Endothelial cell of umbilical vein (primary cell): ENCODE results near the gene ACTG2. TPM values are rescaled to one million over a fixed set of nuclear protein-coding genes. Genes with fewer than 3 reads are reported as not detected.

Source experiments
- BruUV-seq: library from RNA; stranded (reverse); fragments of 400-500 nt; replicated peaks from 2 replicates; lab custom pipeline; 2021; lab: Mats Ljungman, UMichigan
- CTCF ChIA-PET: fragments of 300-600, 350-600 bp; sonication (Branson Sonifier 250); formaldehyde crosslinking; loops from one replicate; lab custom pipeline; 2021; ENCODE audit warnings: antibody characterized with exemption, inconsistent platforms; lab: Charles Lee
- POLR2A ChIA-PET: fragments of 300-600, 350-600 bp; sonication (Branson Sonifier 250); formaldehyde crosslinking; loops from one replicate; lab custom pipeline; 2021; ENCODE audit warnings: antibody characterized with exemption, inconsistent platforms; lab: Charles Lee
- DNase-seq: peaks from one replicate; pipeline ENCODE4 v3.0.0-alpha.2; 2011; ENCODE audit warnings: low read depth, low spot score
- FAIRE-seq: peaks from 2 replicates; lab custom pipeline; 2011; peaks lifted over from hg19 to GRCh38; lab: Jason Lieb, UNC
- H2AFZ ChIP-seq: 2 replicates; pipeline ENCODE4 v1.6.0; 2012; ENCODE audit warnings: low read depth, low read length, control low read depth, inconsistent platforms
- H3K27ac ChIP-seq: 2 replicates; pipeline ENCODE4 v1.5.1; 2011; ENCODE audit warnings: low read depth, mild to moderate bottlenecking, control low read depth, low read length, moderate library complexity; ENCODE audit not compliant: insufficient read depth
- H3K27me3 ChIP-seq, 2 experiments: 2 replicates each; pipeline versions ENCODE4 v1.6.0 to v1.6.1; 2011; ENCODE audit warnings: low read length in 2 of 2, mixed read lengths in 1 of 2; ENCODE audit not compliant: control insufficient read depth in 2 of 2, insufficient read depth in 2 of 2
- H3K36me3 ChIP-seq, 2 experiments: 2 replicates in 1 of 2; 3 replicates in 1 of 2; pipeline ENCODE4 v1.5.1; 2011; ENCODE audit warnings: low read length in 2 of 2, mild to moderate bottlenecking in 1 of 2, moderate library complexity in 1 of 2; ENCODE audit not compliant: control insufficient read depth in 2 of 2, insufficient read depth in 2 of 2; ENCODE audit errors: extremely low read depth in 1 of 2
- H3K4me1 ChIP-seq: 3 replicates; pipeline ENCODE4 v1.5.1; 2011; ENCODE audit warnings: mild to moderate bottlenecking, low read length; ENCODE audit not compliant: control insufficient read depth, insufficient read depth; ENCODE audit errors: extremely low read depth
- H3K4me2 ChIP-seq: 2 replicates; pipeline ENCODE4 v1.6.1; 2011; ENCODE audit warnings: low read length, control low read depth, mixed read lengths; ENCODE audit not compliant: insufficient read depth
- H3K4me3 ChIP-seq, 3 experiments: fragments of 200-600 bp in 1 of 3; sonication (generic), shearing (Covaris generic) in 1 of 3; replicated peaks in 1 of 3; 2 replicates each; pipeline ENCODE4 v1.5.1; 2011 to 2016; ENCODE audit warnings: control low read depth in 3 of 3, low read length in 3 of 3, mild to moderate bottlenecking in 2 of 3, inconsistent platforms in 1 of 3, low read depth in 1 of 3, moderate library complexity in 1 of 3; ENCODE audit not compliant: insufficient read depth in 1 of 3
- H3K79me2 ChIP-seq: 2 replicates; pipeline ENCODE4 v1.6.0; 2012; ENCODE audit warnings: low read length, inconsistent platforms; ENCODE audit not compliant: control insufficient read depth, insufficient read depth
- H3K9ac ChIP-seq: replicated peaks from 2 replicates; pipeline ENCODE3; 2011; ENCODE audit warnings: low read length, control low read depth; ENCODE audit not compliant: insufficient read depth; ENCODE audit errors: extremely low read depth
- H3K9me1 ChIP-seq: replicated peaks from 3 replicates; pipeline ENCODE4 v1.6.0; 2011; ENCODE audit warnings: mild to moderate bottlenecking, low read length; ENCODE audit not compliant: control insufficient read depth, insufficient read depth; ENCODE audit errors: extremely low read depth
- H3K9me3 ChIP-seq: replicated peaks from 2 replicates; pipeline ENCODE4 v1.5.1; 2012; ENCODE audit warnings: low read length, inconsistent platforms; ENCODE audit not compliant: control insufficient read depth, insufficient read depth
- H4K20me1 ChIP-seq: replicated peaks from 2 replicates; pipeline ENCODE3; 2011; ENCODE audit warnings: mild to moderate bottlenecking, low read length; ENCODE audit not compliant: control insufficient read depth, insufficient read depth; ENCODE audit errors: extremely low read depth
- CTCF ChIP-seq, 2 donors: IDR thresholded peaks; 1 replicate in 1 of 2; 2 replicates in 1 of 2; pipeline ENCODE4 v1.5.1; 2011; ENCODE audit warnings: low read length in 2 of 2, mild to moderate bottlenecking in 2 of 2, moderate library complexity in 2 of 2, control low read depth in 1 of 2, inconsistent platforms in 1 of 2, low read depth in 1 of 2; ENCODE audit not compliant: insufficient read depth in 1 of 2; ENCODE audit errors: extremely low read depth in 1 of 2
- EZH2 ChIP-seq: IDR thresholded peaks from 2 replicates; pipeline ENCODE4 v1.6.1; 2012; ENCODE audit warnings: borderline replicate concordance, low read depth, mild to moderate bottlenecking, moderate library complexity, low read length, inconsistent platforms; ENCODE audit not compliant: severe bottlenecking
- FOS ChIP-seq: IDR thresholded peaks from 2 replicates; pipeline ENCODE4 v1.6.1; 2011; ENCODE audit warnings: mild to moderate bottlenecking, low read length, moderate library complexity, borderline replicate concordance; ENCODE audit not compliant: insufficient read depth
- GATA2 ChIP-seq: IDR thresholded peaks from 2 replicates; pipeline ENCODE4 v1.7.0; 2011; ENCODE audit warnings: low read depth, mild to moderate bottlenecking, moderate library complexity, mixed read lengths, low read length; ENCODE audit not compliant: insufficient read length, insufficient read depth
- JUN ChIP-seq: IDR thresholded peaks from 2 replicates; pipeline ENCODE4 v1.6.1; 2011; ENCODE audit warnings: borderline replicate concordance, low read depth; ENCODE audit not compliant: insufficient read length, insufficient read depth
- MAX ChIP-seq: IDR thresholded peaks from 2 replicates; pipeline ENCODE4 v1.6.1; 2011; ENCODE audit not compliant: insufficient read depth, insufficient read length
- MYC ChIP-seq: IDR thresholded peaks from one replicate; pipeline ENCODE4 v1.6.1; 2011; ENCODE audit warnings: mild to moderate bottlenecking, low read depth, low read length
- POLR2A ChIP-seq: IDR thresholded peaks from 2 replicates; pipeline ENCODE4 v1.6.1; 2012; ENCODE audit warnings: low read depth, mild to moderate bottlenecking, control low read depth, low read length
- POLR2AphosphoS5 ChIP-seq: IDR thresholded peaks from 2 replicates; pipeline ENCODE4 v1.6.1; 2012; ENCODE audit warnings: low read depth, mild to moderate bottlenecking, control low read depth, low read length, moderate library complexity; ENCODE audit not compliant: insufficient read depth
- dilution Hi-C: fragments of 300-500 bp; cut with MboI; formaldehyde crosslinking; loops from one replicate; pipeline ENCODE4 v1.15.0; 2019; ENCODE audit warnings: low sequenced_read_pairs; ENCODE audit not compliant: extremely low pct_ligation_motif_present
- intact Hi-C: fragments of 100-400 bp; cut with micrococcal nuclease; formaldehyde crosslinking; loops from one replicate; pipeline ENCODE4 v1.10.0; 2022
- polyA plus RNA-seq, 4 experiments: library from polyadenylated mRNA; depleted of rRNA in 3 of 4; stranded (reverse) in 3 of 4; unstranded in 1 of 4; fragments of >200 nt; gene quantifications; 2 replicates each; pipeline versions ENCODE4 v1.2.1 to v1.2.3, GENCODE V29; 2011 to 2012; ENCODE audit warnings: missing spikeins in 1 of 4
- total RNA-seq: library from RNA; stranded (reverse); gene quantifications from 2 replicates; pipeline ENCODE4 v1.2.3, GENCODE V29; 2021

The ACTG2 gene
- total and polyA plus RNA-seq, 2 donors (not counting 3 experiments of a cell fraction or from before 2014, with no cell fraction given), result not detected

DNA sequence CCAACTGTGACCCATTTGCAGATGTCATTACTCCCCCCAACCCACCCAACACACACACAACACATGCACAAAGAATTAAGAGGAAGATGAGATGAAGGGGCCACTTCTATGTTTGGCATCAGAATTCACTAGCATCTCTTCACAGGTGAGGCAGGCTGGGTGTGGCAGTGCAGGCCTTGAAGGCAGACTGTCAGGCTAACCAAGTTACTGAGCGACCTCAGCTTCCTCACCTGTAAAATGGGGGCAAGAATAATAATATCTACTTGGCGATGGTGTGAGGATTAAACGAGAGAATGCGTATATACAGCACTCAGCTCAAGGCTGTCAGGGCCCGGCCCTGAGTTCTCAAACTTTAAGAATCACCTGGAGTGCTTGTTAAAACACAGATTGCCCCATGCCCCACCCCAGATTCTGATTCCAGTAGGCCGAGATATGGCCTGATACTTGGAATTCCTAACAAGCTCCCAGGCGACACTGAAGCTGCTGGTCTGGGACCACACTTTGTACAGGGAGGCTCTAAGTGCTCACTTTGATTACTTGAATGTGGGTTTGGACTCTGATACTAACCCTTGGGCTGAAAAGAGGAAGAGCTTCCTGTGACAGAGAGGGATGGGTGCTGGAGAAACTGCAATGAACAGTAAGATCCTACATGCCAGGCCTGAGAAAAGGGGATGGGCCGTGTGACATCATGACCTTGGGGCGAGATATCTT lies 1.1 kb downstream of the ACTG2 start:
- Histone ChIP-seq H3K27ac (no peak overlapping the region), H4K20me1 (no peaks in the 10 kb centered on the region), H2AFZ (no peak overlapping the region), H3K9ac (no peak overlapping the region), H3K36me3 (no peaks in the 10 kb centered on the region), H3K4me1 (no peaks in the 10 kb centered on the region), H3K9me1 (no peaks in the 10 kb centered on the region), H3K9me3 (no peaks in the 10 kb centered on the region), H3K27me3 (peaks cover 0 to 4% of the 10 kb centered on the region in 2 experiments), H3K4me3 (no peak overlapping the region), H3K4me2 (no peak overlapping the region), H3K79me2 (no peaks in the 10 kb centered on the region)
- TF ChIP-seq POLR2AphosphoS5 (no peak), EZH2 (no peak), FOS (no peak), POLR2A (no peak), JUN (no peak), CTCF (IDR thresholded peaks at IDR 0.05; ENCODE audit: extremely low read depth in 1 of 2, insufficient read depth in 1 of 2, low read depth in 1 of 2, low read length in 2 of 2) (no peak), MYC (no peak), GATA2 (no peak), MAX (no peak)
- CTCF ChIA-PET, result no interaction called here
- intact Hi-C loops, result no loop called here
- POLR2A ChIA-PET, result no interaction called here
- dilution Hi-C loops, result no loop called here
- no peak for FAIRE-seq
- DNase-seq, result no peak
- no TSS peak for BruUV-seq
